Hepatocyte (in vitro differentiated cells): ENCODE results near the gene UBQLNL.

Source experiments
- CTCF ChIP-seq: fragments of 200-600 bp; sonication (generic); IDR thresholded peaks from 2 replicates; pipeline ENCODE4 v1.5.1; 2016; ENCODE audit warnings: antibody characterized with exemption, mild to moderate bottlenecking; ENCODE audit not compliant: poor library complexity
- EZH2 ChIP-seq: fragments of 200-600 bp; sonication (generic); IDR thresholded peaks from 2 replicates; pipeline ENCODE4 v1.6.1; 2016; ENCODE audit warnings: antibody characterized with exemption, mild to moderate bottlenecking, borderline replicate concordance

- no peak for TF ChIP-seq CTCF
- no peak for TF ChIP-seq EZH2
Observed at GRCh38 chr11:5546457-5546856, 30.0 kb upstream of the UBQLNL start.
